NCI-H2196 (cell line): ENCODE measurements around the gene WIPI1.
"Not testable (repeated sequence)": the region's sequence is repeated elsewhere in the genome, so short reads cannot be mapped to it uniquely, and the experiment has no call there.

Experiments
- DNase-seq: peaks from one replicate; lab custom pipeline; 2025; ENCODE audit not compliant: unreplicated experiment; lab: John Stamatoyannopoulos, UW

WIPI1 gene

DNA sequence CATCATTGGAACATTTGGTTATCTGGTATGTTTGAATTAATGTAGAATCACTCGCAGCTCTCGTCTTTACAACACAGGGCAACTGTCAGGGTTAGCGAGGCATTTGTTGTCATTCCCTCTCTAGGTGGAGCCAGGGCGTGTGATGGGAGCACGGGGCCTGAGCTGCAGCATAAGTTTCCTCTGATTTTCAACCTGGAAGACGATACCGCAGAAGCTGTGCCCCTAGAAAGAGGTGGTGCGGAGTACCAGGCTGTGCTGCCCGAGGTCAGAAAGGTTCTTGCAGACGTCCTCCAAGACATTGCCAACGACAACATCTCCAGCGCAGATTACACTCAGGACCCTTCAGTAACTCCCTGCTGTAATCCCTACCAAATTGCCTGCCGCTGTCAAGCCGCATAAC, 37.2 kb downstream of the WIPI1 start:
- no peak for DNase-seq

DNA sequence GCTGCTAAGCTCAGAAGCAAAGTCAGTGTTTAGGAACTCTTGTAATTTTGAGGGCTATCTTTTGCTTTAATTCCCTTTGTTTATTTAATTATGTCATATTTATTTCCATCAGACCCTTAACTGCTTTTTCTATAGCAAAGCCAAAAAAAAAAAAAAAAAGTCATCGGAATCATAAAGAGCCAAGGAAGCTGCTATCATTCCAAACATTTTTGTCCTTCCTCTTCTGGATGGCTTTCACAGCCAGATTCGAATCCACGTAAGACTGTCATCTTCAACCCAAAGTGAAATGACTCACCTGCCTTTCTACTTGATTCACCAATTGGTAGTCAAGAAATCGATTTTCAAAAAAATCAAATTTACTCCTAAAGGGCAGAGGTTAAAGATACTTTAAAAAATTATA, 38.4 kb downstream of the WIPI1 start:
- DNase-seq: no peak

DNA sequence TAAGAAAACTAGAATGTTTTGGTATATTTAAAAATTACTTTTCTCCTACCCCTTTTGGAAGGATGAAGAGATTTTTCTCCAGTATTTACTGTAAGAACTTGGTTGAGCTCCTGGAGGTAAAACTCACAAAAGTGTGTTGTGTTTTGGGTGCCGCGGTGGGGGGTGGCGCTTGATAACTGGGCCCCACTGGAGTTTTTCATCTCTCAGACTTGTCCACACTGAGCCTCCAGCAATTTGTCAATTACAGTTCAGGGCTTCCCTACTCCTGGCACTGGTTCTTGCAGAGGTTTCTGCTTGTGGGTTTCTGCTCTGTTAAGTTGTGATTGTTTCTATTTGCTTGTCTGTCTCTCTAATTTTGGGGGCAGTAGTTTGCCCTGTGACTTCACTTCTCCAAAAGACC, 40.0 kb downstream of the WIPI1 start:
- no peak for DNase-seq

DNA sequence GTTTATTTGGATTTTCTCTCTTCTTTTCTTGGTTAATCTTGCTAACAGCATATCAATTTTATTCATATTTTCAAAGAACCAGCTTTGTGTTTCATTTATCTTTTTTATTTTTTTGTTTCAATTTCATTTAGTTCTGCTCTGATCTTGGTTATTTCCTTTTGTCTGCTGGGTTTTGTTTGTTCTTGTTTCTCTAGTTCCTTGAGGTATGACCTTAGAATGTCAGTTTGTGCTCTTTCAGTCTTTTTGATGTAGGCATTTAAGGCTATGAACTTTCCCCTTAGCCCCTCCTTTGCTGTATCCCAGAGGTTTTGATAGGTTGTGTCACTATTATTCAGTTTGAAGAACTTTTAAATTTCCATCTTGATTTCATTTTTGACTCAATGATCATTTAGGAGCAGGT, 42.4 kb downstream of the WIPI1 start:
- not testable (repeated sequence) for DNase-seq

DNA sequence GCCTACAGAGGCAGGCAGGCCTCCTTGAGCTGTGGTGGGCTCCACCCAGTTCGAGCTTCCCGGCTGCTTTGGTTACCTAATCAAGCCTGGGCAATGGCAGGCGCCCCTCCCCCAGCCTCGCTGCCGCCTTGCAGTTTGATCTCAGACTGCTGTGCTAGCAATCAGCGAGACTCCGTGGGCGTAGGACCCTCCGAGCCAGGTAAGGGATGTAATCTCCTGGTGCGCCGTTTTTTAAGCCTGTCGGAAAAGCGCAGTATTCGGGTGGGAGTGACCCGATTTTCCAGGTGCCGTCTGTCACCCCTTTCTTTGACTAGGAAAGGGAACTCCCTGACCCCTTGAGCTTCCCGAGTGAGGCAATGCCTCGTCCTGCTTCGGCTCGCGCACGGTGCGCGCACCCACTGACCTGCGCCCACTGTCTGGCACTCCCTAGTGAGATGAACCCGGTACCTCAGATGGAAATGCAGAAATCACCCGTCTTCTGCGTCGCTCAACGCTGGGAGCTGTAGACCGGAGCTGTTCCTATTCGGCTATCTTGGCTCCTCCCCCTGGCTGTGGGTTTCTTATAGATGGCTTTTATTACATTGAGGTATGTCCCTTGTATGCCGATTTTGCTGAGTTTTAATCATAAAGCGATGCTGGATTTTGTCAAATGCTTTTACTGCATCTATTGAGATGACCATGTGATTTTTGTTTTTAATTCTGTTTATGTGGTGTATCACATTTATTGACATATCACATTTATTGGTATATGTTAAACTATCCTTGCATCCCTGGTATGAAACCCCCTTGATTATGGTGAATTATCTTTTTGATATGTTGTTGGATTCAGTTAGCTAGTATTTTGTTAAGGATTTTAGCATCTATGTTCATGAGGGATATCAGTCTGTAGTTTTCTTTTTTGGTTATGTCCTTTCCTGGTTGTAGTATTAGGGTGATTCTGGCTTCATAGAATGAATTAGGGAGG, 43.4 kb downstream of the WIPI1 start:
- not testable (repeated sequence) for DNase-seq

DNA sequence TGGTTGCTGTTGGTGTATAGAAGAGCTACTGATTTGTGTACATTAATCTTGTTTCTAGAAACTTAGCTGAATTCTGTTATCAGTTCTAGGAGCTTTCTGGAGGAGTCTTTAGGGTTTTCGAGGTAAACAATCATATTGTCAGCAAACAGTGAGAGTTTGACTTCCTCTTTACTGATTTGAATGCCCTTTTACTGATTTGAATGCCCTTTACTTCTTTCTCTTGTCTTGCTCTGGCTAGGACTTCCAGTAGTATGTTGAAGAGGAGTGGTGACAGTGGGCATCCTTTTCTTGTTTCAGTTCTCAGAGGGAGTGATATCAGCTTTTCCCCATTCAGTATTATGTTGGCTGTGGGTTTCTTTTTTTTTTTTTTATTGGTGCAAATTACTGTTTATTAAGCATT, 49.6 kb downstream of the WIPI1 start:
- DNase-seq: not testable (repeated sequence)

DNA sequence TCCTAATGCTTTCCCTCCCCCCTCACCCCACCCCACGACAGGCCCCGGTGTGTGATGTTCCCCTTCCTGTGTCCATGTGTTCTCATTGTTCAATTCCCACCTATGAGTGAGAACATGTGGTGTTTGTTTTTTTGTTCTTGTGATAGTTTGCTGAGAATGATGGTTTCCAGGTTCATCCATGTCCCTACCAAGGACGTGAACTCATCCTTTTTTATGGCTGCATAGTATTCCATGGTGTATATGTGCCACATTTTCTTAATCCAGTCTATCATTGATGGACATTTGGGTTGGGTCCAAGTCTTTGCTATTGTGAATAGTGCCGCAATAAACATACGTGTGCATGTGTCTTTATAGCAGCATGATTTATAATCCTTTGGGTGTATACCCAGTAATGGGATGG, 53.5 kb downstream of the WIPI1 start:
- not testable (repeated sequence) for DNase-seq

DNA sequence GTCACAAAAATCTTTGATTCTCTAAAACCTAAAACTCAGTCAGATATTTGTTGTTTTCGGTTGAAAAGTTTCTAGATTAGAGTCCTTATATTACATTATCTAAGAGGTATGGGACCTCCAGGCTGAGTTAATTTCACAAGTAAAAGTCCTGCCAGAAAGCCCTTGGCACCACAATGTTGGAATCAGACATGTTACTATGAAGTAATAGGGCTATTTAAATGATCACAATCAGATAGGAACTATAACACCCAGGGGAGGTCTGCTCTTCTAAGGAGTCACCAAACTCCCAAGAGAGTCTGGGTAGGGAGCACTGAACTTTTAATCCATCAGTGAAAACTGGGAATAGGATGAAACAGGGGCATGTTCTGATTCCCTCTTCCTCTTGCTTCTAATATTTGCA, 54.2 kb downstream of the WIPI1 start:
- DNase-seq: no peak

DNA sequence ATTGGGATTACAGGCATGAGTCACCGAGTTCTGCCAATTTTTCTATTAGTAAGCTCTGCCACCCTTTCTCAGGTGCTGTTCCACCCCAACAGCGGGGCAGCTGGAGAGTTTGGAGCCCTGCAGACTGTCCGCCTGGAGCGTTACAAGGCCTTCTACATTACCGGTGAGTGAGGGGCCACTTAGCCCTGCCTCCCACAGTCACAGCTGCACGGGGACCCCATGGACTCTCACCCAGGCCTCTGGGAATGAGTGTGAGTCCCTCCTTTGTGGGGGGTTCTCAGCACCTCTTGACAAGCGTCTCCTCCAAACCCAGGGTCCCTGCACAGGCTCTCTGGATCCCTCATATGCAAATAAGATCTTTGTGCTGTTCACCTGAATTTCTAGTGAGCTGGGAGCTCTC, 56.0 kb downstream of the WIPI1 start:
- DNase-seq: no peak

DNA sequence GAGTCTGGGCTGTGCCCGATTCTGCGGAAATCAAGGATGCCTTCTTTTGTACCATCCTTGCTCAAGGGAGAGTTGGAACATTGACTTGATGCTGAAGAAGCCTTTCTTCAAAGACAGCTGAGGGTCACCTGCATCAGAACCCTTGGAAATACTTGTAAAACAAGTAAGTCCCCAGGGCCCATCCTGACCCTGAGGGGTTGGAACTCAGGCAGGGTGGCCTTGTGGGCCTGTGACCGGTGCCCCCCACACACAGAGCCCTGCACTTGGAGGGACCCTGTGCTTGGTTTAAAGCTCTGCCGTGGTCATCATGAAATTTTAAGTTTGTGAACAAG, 56.9 kb downstream of the WIPI1 start:
- DNase-seq: no peak

DNA sequence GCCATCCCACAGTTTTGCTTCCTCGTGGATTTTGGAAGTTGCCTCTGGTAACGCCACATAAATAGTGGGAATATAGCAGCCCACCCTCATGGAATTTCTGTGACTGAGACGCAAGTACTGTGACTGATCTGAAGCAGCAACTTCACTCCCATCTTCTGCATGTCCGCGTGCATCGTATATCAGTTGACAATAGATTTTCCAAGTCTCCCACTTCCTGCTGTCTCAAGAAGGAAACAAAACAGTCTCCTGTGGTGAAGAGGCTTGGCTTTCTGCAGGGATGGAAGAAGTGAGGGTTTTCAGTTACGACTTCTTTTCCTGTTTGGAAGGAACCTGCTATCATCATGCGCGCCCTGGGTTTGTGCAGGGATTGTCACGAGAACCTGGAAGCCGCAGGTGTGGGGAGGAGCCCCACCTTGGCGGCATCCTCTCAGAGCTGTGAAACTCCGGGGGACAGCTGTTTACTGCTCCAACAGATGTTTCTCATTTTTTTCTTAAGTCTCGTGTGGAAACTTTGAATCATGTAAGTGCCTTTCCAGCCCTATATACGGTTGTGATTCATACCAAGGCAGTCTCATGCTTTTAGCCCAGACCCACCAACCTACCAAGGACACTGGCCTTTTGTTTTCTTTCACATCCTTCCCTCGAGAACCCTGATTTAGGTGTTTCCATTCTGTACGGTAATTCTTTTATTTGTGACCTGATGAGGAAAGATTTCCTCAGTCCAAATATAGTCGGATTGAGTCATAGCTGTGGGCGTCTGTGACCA, 57.5 kb downstream of the WIPI1 start:
- DNase-seq: no peak

DNA sequence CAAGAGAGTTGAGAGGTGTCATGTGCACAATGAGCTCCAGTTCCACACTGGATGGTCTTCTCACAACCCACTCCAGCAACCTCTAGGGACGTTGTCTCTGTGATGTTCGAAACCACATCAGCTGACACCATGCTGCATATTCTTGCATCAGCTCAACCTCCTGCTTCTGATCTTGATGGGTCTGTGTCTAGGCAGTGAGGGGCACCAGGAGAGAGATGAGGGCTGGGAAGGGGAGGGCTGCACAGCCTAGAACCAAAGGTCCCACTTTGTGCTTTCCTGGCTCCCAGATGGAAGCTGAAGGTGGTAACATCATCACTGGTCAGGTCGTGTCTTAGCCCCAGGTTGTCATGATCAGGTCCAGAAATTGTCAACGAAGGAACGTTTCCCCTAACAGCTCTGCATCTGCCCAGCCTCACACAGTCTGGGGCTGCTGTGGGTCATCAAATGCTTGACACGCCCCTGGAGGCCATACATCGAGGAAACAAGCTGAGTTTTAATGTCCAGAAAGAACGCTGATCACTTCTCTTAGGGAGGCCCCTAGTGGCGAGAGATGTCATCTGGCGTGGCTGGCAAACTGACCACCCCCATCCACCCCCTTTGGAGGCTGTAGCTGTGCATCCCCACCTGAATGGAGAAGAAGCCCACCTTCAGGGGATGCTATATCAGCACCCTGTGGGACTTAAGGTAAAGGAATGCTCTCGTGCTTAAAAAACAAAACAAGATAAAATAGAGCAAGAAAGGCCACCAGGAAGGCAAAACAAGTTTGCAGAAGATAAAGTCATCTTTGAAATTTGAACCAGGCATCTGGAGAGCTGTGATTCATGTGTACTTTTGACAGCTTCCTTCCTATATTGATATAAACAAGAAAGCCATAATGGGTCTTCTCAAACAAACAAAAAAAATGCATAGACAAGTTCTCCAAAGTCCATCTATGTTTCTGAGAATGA, 58.3 kb downstream of the WIPI1 start:
- peak; percentile 75 for DNase-seq

DNA sequence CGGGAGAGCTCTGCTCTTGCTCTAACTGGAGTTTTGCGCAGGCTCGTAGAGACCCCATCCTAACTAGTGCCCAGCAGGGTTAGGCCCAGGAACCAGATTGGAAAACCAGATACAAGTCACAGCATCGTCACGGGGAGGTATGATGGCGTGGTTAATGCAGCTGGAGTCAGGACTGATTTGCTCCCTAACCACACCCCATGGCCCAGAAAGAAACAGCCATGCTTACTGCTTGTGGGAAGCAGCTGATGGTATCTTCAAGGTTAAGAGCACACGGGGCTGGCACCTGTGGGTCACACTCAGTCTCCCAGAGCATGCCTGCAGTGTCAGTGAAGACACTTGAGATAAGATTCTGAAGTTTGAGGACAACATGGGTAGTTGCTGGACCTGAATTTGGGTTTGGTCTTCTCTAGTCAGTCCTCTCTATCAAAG, 60.2 kb downstream of the WIPI1 start:
- DNase-seq: no peak

DNA sequence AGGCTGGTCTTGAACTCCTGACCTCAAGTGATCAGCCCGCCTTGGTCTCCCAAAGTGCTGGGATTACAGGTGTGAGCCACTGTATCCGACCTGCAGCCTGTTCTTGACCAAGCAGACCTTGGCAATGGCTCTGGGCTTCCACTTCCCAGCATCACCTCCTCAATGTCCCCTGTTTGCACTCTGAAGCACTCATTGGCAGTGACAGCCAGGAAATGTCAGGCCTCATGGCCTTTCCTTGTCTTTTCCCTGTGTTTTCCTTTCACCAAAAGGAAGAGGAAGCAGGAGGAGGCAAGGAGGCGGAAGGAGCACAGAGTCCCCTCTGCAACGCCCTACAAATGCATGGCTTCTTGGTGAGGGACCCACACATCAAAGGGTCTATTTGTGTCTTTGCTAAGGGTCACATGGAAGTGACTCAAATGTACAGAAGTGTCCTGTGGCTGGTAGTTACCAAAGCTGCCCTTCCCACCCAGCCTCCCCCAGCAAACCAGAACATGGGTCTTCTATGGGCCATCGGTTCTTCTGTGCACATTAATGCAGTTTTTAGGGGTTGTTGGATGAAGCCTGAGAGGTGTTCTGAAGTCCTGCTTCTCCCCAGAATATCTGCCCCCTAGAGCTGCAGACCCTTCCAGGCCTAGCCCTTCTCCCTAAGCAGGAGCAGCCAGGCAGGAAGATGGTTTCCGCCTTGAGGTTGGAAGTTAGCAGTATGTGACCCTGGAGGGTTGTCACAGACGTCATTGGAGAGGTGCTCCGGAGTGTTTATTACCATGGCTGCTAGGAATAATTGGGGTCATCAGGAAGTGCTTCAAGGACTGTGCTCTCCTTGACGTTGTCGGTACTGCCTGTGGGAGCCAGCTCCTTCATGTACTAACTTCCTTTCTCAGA, 60.8 kb downstream of the WIPI1 start:
- DNase-seq: no peak

DNA sequence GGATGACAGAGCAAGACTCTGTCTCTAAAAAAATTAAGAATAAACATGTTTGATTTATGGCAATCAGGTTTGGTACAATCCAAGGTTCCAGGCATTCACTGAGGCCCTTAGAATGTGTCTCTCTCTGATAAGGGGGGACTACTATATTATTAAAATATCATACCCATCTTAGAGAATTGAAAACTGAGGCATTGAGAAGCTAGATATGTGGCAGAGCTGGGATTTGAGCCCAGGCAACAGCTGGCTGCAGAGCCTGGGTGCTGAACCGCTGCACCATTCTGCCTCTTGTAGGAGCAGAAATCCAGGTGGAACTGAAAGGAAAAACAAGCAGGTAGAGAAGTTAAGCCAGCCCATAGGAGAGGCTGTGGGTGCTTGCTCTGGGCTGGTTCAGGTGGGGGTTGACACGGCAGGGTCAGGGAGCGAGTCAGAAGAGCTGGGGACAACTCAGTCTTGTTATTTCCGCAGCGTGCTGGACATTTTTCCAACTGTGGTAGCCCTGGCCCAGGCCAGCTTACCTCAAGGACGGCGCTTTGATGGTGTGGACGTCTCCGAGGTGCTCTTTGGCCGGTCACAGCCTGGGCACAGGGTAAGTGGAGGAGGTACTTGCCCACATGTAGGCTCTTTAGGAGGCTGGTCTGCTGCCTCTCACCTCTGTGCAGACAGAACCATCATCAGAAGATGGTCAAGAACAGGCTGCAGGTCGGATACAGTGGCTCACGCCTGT, 62.5 kb downstream of the WIPI1 start:
- DNase-seq: no peak

DNA sequence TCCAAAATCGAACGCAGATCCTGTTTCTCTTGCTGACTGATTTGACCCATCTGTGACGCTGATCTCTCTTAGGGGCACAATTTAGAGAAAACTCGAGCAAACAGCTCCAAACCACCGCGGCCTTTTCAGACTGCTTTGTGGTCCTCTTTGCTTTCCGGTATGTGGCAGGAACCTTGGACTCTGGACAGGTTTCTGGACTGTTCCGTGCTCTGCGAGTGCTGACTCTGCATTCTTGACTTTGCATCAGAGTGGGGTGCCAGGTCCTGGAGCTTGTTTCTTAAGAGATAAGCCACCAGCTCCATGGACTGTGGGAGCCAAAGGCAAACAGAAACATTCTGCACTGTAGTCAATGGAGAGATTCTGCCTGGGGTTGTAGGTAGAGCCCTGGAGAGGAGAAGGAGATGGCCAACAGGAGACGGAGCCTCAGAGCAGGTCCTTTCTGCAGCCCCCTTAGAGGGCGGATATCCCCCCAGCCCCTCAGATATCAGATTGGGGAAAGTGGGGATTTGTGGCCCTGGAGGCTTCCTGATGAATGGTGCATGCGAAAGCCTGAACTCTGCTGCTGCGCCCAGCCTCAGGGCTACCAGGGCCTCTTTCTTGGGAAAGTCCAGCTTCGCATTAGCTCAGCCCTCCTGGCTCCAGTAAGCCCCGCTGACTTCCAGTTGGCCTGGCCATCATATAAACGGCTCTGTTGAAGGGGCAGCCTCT, 65.6 kb downstream of the WIPI1 start:
- DNase-seq: no peak

DNA sequence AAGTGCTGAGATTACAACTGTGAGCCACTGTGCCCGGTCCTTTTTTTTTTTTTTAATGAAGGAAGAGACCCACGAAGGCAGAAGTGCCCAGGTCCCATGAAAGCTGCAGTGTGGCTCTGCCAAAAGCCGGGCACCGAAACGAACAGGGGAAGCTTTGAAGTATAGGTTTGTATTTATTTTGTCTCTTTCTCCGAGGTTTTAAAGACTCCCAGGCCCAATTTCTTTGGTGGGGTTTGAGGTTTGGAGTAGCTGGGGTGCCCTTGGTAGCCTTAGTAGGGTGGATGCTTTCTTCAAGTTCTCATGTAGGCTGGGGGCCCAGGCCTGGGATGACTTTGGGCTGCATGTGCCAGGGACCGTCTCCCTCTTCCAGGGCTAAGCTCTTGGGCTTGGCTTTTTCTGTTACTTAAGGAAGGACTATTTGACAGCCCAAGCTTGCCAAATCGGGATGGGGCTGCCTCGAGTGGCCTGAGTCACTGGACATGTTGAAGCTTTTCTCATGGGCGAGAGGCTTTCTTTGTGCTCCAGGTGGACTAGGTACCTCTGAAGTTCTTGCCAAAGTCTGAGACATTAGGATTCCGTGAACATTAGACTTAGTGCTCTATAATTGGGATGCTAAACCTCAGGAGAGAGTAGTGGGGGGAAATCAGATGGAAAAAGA, 66.3 kb downstream of the WIPI1 start:
- DNase-seq: no peak

DNA sequence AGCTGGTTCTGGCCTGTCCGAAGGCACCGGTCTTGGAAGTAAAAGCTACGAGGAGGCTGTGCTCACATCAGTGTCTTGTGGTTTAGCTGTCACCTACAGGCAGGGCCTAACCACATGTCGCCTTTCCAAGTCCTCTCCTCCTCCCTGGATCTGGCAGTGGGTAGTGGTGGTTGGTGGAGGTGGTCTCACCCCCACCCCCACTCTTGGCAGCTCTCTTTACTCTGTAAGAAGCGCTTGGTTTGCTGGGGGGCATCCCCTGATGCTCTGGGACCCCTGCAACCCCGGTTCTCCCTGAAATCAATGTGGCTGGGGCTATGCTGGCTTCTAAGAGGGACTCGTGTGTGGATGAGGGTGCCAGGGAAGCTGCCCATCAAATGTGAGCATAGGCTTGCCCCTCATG, 68.3 kb downstream of the WIPI1 start:
- no peak for DNase-seq
